ENCODE measurements around the gene DIABLO.

DIABLO gene

DNA sequence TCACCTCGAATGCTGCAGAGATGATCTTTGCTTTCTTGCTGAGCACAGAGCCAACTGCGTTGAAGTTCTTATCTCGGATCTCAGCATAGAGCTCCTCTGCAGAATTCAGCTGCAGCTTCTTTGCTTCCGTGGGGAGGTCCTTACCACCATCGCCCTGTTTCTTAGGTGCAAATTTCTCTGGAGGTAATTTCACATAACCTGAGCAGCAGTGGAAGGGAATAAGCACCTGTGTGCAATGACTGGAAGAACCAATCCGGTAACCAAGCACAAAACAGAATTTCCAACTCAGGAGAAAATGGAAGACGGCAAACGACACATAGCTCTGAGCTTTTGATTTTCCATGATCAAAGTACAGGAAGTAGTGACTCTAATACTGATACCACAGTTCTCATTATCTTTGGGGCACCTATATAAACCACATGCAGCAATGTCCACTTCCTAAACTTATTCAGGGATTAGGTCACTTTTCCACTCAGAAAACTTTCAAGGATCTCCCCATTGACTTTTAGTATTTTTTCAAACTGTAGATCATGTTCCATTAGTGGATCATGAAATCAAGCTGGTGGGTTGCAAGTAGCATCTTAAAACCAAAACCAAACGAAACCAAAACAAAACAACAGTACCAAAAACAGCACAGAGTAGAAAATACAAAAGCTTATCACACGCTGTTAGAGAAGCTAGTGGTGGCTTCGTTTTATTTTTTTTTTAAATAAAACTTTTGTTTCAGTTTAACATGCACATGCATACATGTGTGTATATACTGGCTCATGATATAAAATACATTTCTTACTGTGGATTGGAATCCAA lies 18.9 kb upstream of the DIABLO start:
- no peaks in the 10 kb centered on the region for H3K4me1 ChIP-seq (ENCODE audit: control insufficient read depth, insufficient read depth, low read length)
- H3K27me3 ChIP-seq (ENCODE audit: control insufficient read depth, insufficient read depth, low read length), result no peaks in the 10 kb centered on the region
- no peak overlapping the region for H3K27ac ChIP-seq (ENCODE audit: low read depth, low read length)
- peaks cover 37% of the 10 kb centered on the region for H3K36me3 ChIP-seq (ENCODE audit: control insufficient read depth, insufficient read depth, low read length)
- H3K4me3 ChIP-seq (ENCODE audit: low read depth, low read length), result no peak overlapping the region
- H3K9ac ChIP-seq (ENCODE audit: low read depth, low read length), result no peak overlapping the region
- H3K9me3 ChIP-seq (ENCODE audit: control insufficient read depth, insufficient read depth, low read length), result no peaks in the 10 kb centered on the region

DNA sequence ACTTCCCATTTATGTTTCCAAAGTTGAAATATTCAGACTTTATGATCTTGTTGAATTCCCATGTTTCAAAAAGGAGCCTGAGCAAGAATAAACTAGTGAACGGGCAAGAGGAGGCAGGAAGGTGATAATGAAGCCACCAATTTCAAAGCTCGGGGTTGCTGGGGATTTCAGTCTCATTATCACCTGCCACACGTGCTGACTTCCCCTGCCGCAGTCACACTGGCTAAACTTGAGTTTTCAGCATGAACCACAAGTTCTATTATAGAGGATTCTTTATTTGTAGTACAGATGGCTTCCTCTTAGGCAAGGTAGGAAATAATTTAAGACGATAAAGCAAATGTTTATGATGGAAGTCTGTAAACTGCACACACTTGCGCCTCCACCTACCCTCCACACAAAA lies 18.1 kb upstream of the DIABLO start:
- Histone ChIP-seq H3K4me1 (ENCODE audit: control insufficient read depth, insufficient read depth, low read length) (no peaks in the 10 kb centered on the region), H3K9ac (ENCODE audit: low read depth, low read length) (no peak overlapping the region), H3K9me3 (ENCODE audit: control insufficient read depth, insufficient read depth, low read length) (no peaks in the 10 kb centered on the region), H3K27ac (ENCODE audit: low read depth, low read length) (no peak overlapping the region), H3K27me3 (ENCODE audit: control insufficient read depth, insufficient read depth, low read length) (no peaks in the 10 kb centered on the region), H3K4me3 (ENCODE audit: low read depth, low read length) (no peak overlapping the region), H3K36me3 (ENCODE audit: control insufficient read depth, insufficient read depth, low read length) (peaks cover 32% of the 10 kb centered on the region)

DNA sequence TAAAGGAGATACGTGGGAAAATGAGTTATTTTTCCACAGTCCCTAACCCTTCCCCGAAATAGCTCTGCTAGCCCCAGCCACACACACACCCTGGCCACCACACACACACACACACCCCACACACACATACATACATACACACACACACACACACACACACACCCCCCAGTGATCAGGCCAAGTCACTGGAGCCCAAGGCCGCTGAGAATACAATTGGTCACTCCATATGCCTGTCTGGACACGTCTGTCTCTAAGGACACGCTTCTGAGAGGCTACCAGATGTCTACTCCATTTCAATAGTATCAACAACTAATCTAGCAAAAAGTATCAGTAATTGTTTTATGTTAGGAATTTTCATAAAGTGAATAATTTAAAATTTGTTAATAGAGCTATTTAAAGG lies 13.0 kb upstream of the DIABLO start:
- Histone ChIP-seq H3K4me3 (ENCODE audit: low read depth, low read length) (no peak overlapping the region), H3K36me3 (ENCODE audit: control insufficient read depth, insufficient read depth, low read length) (peaks cover 43% of the 10 kb centered on the region), H3K9me3 (ENCODE audit: control insufficient read depth, insufficient read depth, low read length) (no peaks in the 10 kb centered on the region), H3K9ac (ENCODE audit: low read depth, low read length) (no peak overlapping the region), H3K27me3 (ENCODE audit: control insufficient read depth, insufficient read depth, low read length) (no peaks in the 10 kb centered on the region), H3K27ac (ENCODE audit: low read depth, low read length) (no peak overlapping the region), H3K4me1 (ENCODE audit: control insufficient read depth, insufficient read depth, low read length) (no peaks in the 10 kb centered on the region)

DNA sequence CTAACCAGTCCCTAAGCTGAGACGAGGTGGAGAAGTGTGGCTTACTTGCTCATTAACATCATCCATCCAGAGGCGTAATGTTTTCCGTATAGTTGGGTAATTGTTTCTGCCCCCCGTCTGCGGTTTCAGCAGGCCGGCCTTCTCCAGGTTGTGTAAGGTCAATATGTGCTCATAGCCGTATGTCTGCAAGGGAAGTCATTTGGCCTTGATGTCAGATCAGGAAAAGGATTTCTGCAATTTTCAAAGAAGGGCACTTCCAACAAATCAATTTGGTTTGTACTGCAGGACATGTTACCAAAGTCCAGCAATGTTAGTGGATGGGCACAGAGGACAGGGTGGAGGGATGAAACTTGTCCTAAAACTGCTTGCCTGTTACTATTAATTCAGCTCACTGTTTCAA lies 9.9 kb upstream of the DIABLO start:
- no peaks in the 10 kb centered on the region for H3K9me3 ChIP-seq (ENCODE audit: control insufficient read depth, insufficient read depth, low read length)
- H3K36me3 ChIP-seq (ENCODE audit: control insufficient read depth, insufficient read depth, low read length), result peaks cover 56% of the 10 kb centered on the region

DNA sequence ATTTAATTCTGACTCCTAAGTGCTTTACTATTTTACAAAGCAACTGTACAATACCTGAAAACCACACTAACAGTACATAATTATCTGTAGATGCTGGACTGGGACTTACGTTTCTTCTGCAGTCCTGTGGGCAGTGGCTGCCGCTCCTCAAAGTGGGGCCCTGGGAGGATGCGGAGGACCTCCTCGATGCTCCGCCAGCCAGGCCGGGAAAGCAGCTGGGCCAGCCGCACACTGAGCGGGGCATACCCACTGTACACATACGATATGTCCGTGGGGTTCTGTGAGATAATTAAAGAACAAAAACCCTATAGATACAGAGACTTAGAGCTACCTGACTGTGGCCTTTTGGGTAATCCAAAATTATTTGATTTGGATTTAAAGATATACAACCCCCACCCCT lies 6.8 kb upstream of the DIABLO start:
- no peaks in the 10 kb centered on the region for H3K4me1 ChIP-seq (ENCODE audit: control insufficient read depth, insufficient read depth, low read length)
- no peak overlapping the region for H3K4me3 ChIP-seq (ENCODE audit: low read depth, low read length)
- no peaks in the 10 kb centered on the region for H3K27me3 ChIP-seq (ENCODE audit: control insufficient read depth, insufficient read depth, low read length)
- no peak overlapping the region for H3K27ac ChIP-seq (ENCODE audit: low read depth, low read length)
- H3K9me3 ChIP-seq (ENCODE audit: control insufficient read depth, insufficient read depth, low read length), result no peaks in the 10 kb centered on the region
- H3K9ac ChIP-seq (ENCODE audit: low read depth, low read length), result no peak overlapping the region
- peaks cover 43% of the 10 kb centered on the region for H3K36me3 ChIP-seq (ENCODE audit: control insufficient read depth, insufficient read depth, low read length)

More for the DNA sequence above, 9.9 kb upstream of the DIABLO start:
- Histone ChIP-seq H3K27ac (ENCODE audit: low read depth, low read length) (no peak overlapping the region), H3K4me1 (ENCODE audit: control insufficient read depth, insufficient read depth, low read length) (no peaks in the 10 kb centered on the region), H3K9ac (ENCODE audit: low read depth, low read length) (no peak overlapping the region), H3K27me3 (ENCODE audit: control insufficient read depth, insufficient read depth, low read length) (no peaks in the 10 kb centered on the region), H3K4me3 (ENCODE audit: low read depth, low read length) (no peak overlapping the region)

DNA sequence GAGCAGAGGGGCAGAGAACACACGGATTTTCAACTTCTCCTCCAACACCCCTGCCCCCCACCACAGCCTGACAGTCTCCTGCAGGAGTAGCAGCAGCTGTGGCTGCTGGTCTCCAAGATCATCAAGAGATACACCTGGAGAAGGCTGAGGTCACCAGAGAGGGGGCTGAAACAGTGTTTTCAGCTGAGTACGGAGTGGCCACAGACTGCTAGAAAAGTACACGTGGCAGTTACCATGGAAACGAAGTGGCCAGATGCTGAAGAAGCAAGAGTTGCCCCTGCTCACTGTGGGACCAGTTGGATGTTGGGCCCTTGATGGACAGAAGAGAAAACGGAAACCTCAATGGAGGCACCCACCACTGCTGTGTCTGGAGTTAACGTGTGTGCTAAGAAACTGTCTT lies 4.9 kb upstream of the DIABLO start:
- H3K4me3 ChIP-seq (ENCODE audit: low read depth, low read length), result no peak overlapping the region
- no peaks in the 10 kb centered on the region for H3K27me3 ChIP-seq (ENCODE audit: control insufficient read depth, insufficient read depth, low read length)
- H3K9me3 ChIP-seq (ENCODE audit: control insufficient read depth, insufficient read depth, low read length), result no peaks in the 10 kb centered on the region
- H3K27ac ChIP-seq (ENCODE audit: low read depth, low read length), result no peak overlapping the region
- peaks cover 41% of the 10 kb centered on the region for H3K36me3 ChIP-seq (ENCODE audit: control insufficient read depth, insufficient read depth, low read length)
- H3K9ac ChIP-seq (ENCODE audit: low read depth, low read length), result no peak overlapping the region
- H3K4me1 ChIP-seq (ENCODE audit: control insufficient read depth, insufficient read depth, low read length), result no peaks in the 10 kb centered on the region

DNA sequence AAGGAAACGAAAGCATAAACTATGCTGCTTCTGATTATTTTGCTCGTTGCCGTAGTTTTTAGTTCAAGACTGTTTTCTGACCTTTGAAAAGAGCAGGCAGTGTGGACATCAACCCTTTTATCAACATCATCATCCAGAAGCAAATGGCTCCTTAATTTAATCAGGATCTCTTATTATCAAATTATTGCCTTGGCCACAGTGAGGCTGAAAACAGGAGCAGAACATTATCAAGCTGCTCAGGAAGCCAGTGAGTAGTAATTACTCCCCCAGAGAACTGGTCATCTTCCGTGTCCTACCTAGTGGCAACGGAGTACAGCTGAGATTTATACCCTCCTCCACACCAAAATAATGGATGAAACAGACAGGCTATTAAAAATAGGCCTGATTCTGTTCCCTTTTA lies 2.2 kb upstream of the DIABLO start:
- H3K27ac ChIP-seq (ENCODE audit: low read depth, low read length), result no peak overlapping the region
- H3K36me3 ChIP-seq (ENCODE audit: control insufficient read depth, insufficient read depth, low read length), result peaks cover 30% of the 10 kb centered on the region
- H3K9ac ChIP-seq (ENCODE audit: low read depth, low read length), result no peak overlapping the region

DNA sequence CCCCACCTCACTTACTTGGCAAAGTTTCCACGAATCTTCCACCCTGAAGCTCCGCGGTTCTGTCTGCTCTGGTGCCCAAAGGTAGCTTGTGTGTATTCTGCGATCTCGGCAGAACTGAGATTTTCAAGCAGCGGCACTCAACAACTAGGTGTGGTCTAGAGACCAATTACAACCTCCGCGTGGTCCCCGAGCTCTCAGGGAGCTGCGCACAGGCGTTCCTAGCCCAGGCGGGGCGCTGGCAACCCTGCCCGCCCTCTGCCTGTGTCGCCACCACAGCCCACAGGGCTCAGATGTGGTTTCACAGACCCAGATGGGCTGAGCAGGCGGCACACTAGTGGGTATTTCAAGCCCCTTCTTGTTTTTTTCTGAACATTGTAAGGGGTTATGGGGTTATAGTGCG lies 1.5 kb upstream of the DIABLO start:
- Histone ChIP-seq H3K27me3 (ENCODE audit: control insufficient read depth, insufficient read depth, low read length) (no peaks in the 10 kb centered on the region), H3K27ac (ENCODE audit: low read depth, low read length) (no peak overlapping the region), H3K36me3 (ENCODE audit: control insufficient read depth, insufficient read depth, low read length) (peaks cover 37% of the 10 kb centered on the region), H3K9ac (ENCODE audit: low read depth, low read length) (no peak overlapping the region), H3K4me3 (ENCODE audit: low read depth, low read length) (no peak overlapping the region), H3K4me1 (ENCODE audit: control insufficient read depth, insufficient read depth, low read length) (peaks cover 4% of the 10 kb centered on the region; the same call in 1 of the 2 replicates), H3K9me3 (ENCODE audit: control insufficient read depth, insufficient read depth, low read length) (no peaks in the 10 kb centered on the region)

More for the DNA sequence above, 2.2 kb upstream of the DIABLO start:
- Histone ChIP-seq H3K9me3 (ENCODE audit: control insufficient read depth, insufficient read depth, low read length) (no peaks in the 10 kb centered on the region), H3K27me3 (ENCODE audit: control insufficient read depth, insufficient read depth, low read length) (no peaks in the 10 kb centered on the region), H3K4me3 (ENCODE audit: low read depth, low read length) (no peak overlapping the region), H3K4me1 (ENCODE audit: control insufficient read depth, insufficient read depth, low read length) (peaks cover 4% of the 10 kb centered on the region; the same call in 1 of the 2 replicates)

DNA sequence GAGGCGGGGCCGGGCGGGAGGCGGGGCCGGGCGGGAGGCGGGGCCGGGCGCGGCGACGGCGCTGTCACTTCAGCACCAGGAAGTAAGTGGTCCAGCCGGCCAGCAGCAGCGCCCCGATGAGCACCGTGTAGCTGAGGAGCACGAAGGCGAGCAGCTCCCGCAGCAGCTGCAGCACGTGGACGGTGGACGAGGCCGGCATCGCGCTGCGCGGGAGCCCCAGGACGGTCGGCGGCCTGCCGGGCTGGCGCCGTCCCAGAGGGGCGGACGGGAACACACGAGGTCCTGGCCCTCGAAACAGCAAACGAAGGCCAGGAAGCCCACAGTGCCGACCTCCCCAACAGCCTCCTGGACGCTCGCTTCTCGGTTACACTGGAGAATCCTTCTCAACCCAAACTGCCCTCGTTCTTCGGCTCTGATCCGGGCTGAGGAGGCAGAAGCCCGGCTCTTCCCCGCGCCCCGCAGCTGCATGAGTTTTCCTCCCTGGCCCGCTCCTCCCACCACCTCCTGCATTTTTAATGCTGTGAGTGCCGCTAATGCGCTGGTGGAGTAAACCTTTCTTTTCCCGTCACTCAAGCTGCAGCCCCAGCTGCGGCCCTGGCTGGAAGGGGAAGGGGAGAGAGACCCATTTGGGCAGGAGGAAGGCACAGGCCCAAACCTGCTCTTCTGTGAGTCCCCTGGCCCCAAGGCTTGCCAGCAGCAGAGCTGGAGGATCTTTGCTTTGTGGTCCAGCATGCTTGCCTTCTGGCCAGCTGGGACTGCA lies 694 bp upstream of the DIABLO start:
- H3K27ac ChIP-seq (ENCODE audit: low read depth, low read length), result no peak overlapping the region

DNA sequence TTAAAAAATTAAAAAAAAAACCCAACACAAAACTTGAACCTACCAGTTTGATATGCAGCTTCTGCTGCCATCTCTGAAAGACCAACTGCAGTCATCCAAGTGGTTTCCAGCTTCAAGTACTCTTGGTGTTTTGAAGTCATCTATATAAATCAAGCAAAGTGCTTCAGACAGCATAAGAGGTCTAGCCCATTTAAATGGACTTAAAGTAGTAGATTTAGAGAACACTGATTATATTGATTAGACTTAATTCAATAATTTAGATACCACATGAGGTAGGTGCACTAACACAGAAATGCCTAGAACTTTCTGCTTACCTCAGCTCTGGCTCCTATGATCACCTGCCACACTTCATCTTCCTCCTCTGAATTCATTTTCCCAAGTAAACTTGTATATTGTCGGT lies 9.4 kb downstream of the DIABLO start:
- peaks cover 92% of the 10 kb centered on the region for H3K36me3 ChIP-seq (ENCODE audit: control insufficient read depth, insufficient read depth, low read length)
- no peak overlapping the region for H3K9ac ChIP-seq (ENCODE audit: low read depth, low read length)

More for the DNA sequence above, 694 bp upstream of the DIABLO start:
- Histone ChIP-seq H3K9ac (ENCODE audit: low read depth, low read length) (no peak overlapping the region), H3K9me3 (ENCODE audit: control insufficient read depth, insufficient read depth, low read length) (no peaks in the 10 kb centered on the region), H3K36me3 (ENCODE audit: control insufficient read depth, insufficient read depth, low read length) (peaks cover 34% of the 10 kb centered on the region), H3K27me3 (ENCODE audit: control insufficient read depth, insufficient read depth, low read length) (no peaks in the 10 kb centered on the region), H3K4me1 (ENCODE audit: control insufficient read depth, insufficient read depth, low read length) (peaks cover 4% of the 10 kb centered on the region; the same call in 1 of the 2 replicates), H3K4me3 (ENCODE audit: low read depth, low read length) (peak overlapping the region; percentile 51)

DNA sequence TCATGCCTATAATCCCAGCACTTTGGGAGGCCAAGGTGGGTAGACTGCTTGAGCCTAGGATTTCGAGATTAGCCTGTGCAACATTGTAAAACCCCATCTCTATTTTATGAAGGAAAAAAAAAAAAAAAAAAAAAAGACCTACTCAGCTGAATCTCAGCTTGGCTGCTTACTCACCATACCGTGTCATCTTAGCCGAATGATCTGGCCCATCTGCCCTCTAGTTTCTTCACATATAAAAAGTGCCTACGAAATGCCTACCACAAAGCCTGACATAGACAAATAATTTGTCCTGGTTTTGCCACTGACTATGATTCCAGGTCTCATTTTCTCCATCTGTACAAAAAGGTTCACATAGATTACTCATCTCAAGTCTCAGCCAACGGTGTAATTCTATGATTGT lies 10.1 kb downstream of the DIABLO start:
- no peak overlapping the region for H3K9ac ChIP-seq (ENCODE audit: low read depth, low read length)

More for the DNA sequence above, 9.4 kb downstream of the DIABLO start:
- Histone ChIP-seq H3K4me1 (ENCODE audit: control insufficient read depth, insufficient read depth, low read length) (no peaks in the 10 kb centered on the region), H3K27me3 (ENCODE audit: control insufficient read depth, insufficient read depth, low read length) (no peaks in the 10 kb centered on the region), H3K9me3 (ENCODE audit: control insufficient read depth, insufficient read depth, low read length) (no peaks in the 10 kb centered on the region), H3K4me3 (ENCODE audit: low read depth, low read length) (no peak overlapping the region), H3K27ac (ENCODE audit: low read depth, low read length) (no peak overlapping the region)

More for the DNA sequence above, 10.1 kb downstream of the DIABLO start:
- Histone ChIP-seq H3K4me3 (ENCODE audit: low read depth, low read length) (no peak overlapping the region), H3K4me1 (ENCODE audit: control insufficient read depth, insufficient read depth, low read length) (no peaks in the 10 kb centered on the region), H3K9me3 (ENCODE audit: control insufficient read depth, insufficient read depth, low read length) (no peaks in the 10 kb centered on the region), H3K36me3 (ENCODE audit: control insufficient read depth, insufficient read depth, low read length) (peaks cover 91% of the 10 kb centered on the region), H3K27ac (ENCODE audit: low read depth, low read length) (no peak overlapping the region), H3K27me3 (ENCODE audit: control insufficient read depth, insufficient read depth, low read length) (no peaks in the 10 kb centered on the region)
